Endothelial cell of umbilical vein (primary cell): Measurements from ENCODE around the gene CCT5. TPM values are rescaled to one million over a fixed set of nuclear protein-coding genes. Genes with fewer than 3 reads are reported as not detected.

Experiments
- BruUV-seq: library from RNA; stranded (reverse); fragments of 400-500 nt; replicated peaks from 2 replicates; lab custom pipeline; 2021; lab: Mats Ljungman, UMichigan
- CTCF ChIA-PET: fragments of 300-600, 350-600 bp; sonication (Branson Sonifier 250); formaldehyde crosslinking; loops from one replicate; lab custom pipeline; 2021; ENCODE audit warnings: antibody characterized with exemption, inconsistent platforms; lab: Charles Lee
- POLR2A ChIA-PET: fragments of 300-600, 350-600 bp; sonication (Branson Sonifier 250); formaldehyde crosslinking; loops from one replicate; lab custom pipeline; 2021; ENCODE audit warnings: antibody characterized with exemption, inconsistent platforms; lab: Charles Lee
- DNase-seq: peaks from one replicate; pipeline ENCODE4 v3.0.0-alpha.2; 2011; ENCODE audit warnings: low read depth, low spot score
- FAIRE-seq: peaks from 2 replicates; lab custom pipeline; 2011; peaks lifted over from hg19 to GRCh38; lab: Jason Lieb, UNC
- H2AFZ ChIP-seq: 2 replicates; pipeline ENCODE4 v1.6.0; 2012; ENCODE audit warnings: low read depth, low read length, control low read depth, inconsistent platforms
- H3K27ac ChIP-seq: 2 replicates; pipeline ENCODE4 v1.5.1; 2011; ENCODE audit warnings: low read depth, mild to moderate bottlenecking, control low read depth, low read length, moderate library complexity; ENCODE audit not compliant: insufficient read depth
- H3K27me3 ChIP-seq, 2 experiments: 2 replicates each; pipeline versions ENCODE4 v1.6.0 to v1.6.1; 2011; ENCODE audit warnings: low read length in 2 of 2, mixed read lengths in 1 of 2; ENCODE audit not compliant: control insufficient read depth in 2 of 2, insufficient read depth in 2 of 2
- H3K36me3 ChIP-seq, 2 experiments: 2 replicates in 1 of 2; 3 replicates in 1 of 2; pipeline ENCODE4 v1.5.1; 2011; ENCODE audit warnings: low read length in 2 of 2, mild to moderate bottlenecking in 1 of 2, moderate library complexity in 1 of 2; ENCODE audit not compliant: control insufficient read depth in 2 of 2, insufficient read depth in 2 of 2; ENCODE audit errors: extremely low read depth in 1 of 2
- H3K4me1 ChIP-seq: 3 replicates; pipeline ENCODE4 v1.5.1; 2011; ENCODE audit warnings: mild to moderate bottlenecking, low read length; ENCODE audit not compliant: control insufficient read depth, insufficient read depth; ENCODE audit errors: extremely low read depth
- H3K4me2 ChIP-seq: 2 replicates; pipeline ENCODE4 v1.6.1; 2011; ENCODE audit warnings: low read length, control low read depth, mixed read lengths; ENCODE audit not compliant: insufficient read depth
- H3K4me3 ChIP-seq, 3 experiments: fragments of 200-600 bp in 1 of 3; sonication (generic), shearing (Covaris generic) in 1 of 3; replicated peaks in 1 of 3; 2 replicates each; pipeline ENCODE4 v1.5.1; 2011 to 2016; ENCODE audit warnings: control low read depth in 3 of 3, low read length in 3 of 3, mild to moderate bottlenecking in 2 of 3, inconsistent platforms in 1 of 3, low read depth in 1 of 3, moderate library complexity in 1 of 3; ENCODE audit not compliant: insufficient read depth in 1 of 3
- H3K79me2 ChIP-seq: 2 replicates; pipeline ENCODE4 v1.6.0; 2012; ENCODE audit warnings: low read length, inconsistent platforms; ENCODE audit not compliant: control insufficient read depth, insufficient read depth
- H3K9ac ChIP-seq: replicated peaks from 2 replicates; pipeline ENCODE3; 2011; ENCODE audit warnings: low read length, control low read depth; ENCODE audit not compliant: insufficient read depth; ENCODE audit errors: extremely low read depth
- H3K9me1 ChIP-seq: replicated peaks from 3 replicates; pipeline ENCODE4 v1.6.0; 2011; ENCODE audit warnings: mild to moderate bottlenecking, low read length; ENCODE audit not compliant: control insufficient read depth, insufficient read depth; ENCODE audit errors: extremely low read depth
- H3K9me3 ChIP-seq: replicated peaks from 2 replicates; pipeline ENCODE4 v1.5.1; 2012; ENCODE audit warnings: low read length, inconsistent platforms; ENCODE audit not compliant: control insufficient read depth, insufficient read depth
- H4K20me1 ChIP-seq: replicated peaks from 2 replicates; pipeline ENCODE3; 2011; ENCODE audit warnings: mild to moderate bottlenecking, low read length; ENCODE audit not compliant: control insufficient read depth, insufficient read depth; ENCODE audit errors: extremely low read depth
- CTCF ChIP-seq, 2 donors: IDR thresholded peaks; 1 replicate in 1 of 2; 2 replicates in 1 of 2; pipeline ENCODE4 v1.5.1; 2011; ENCODE audit warnings: low read length in 2 of 2, mild to moderate bottlenecking in 2 of 2, moderate library complexity in 2 of 2, control low read depth in 1 of 2, inconsistent platforms in 1 of 2, low read depth in 1 of 2; ENCODE audit not compliant: insufficient read depth in 1 of 2; ENCODE audit errors: extremely low read depth in 1 of 2
- EZH2 ChIP-seq: IDR thresholded peaks from 2 replicates; pipeline ENCODE4 v1.6.1; 2012; ENCODE audit warnings: borderline replicate concordance, low read depth, mild to moderate bottlenecking, moderate library complexity, low read length, inconsistent platforms; ENCODE audit not compliant: severe bottlenecking
- FOS ChIP-seq: IDR thresholded peaks from 2 replicates; pipeline ENCODE4 v1.6.1; 2011; ENCODE audit warnings: mild to moderate bottlenecking, low read length, moderate library complexity, borderline replicate concordance; ENCODE audit not compliant: insufficient read depth
- GATA2 ChIP-seq: IDR thresholded peaks from 2 replicates; pipeline ENCODE4 v1.7.0; 2011; ENCODE audit warnings: low read depth, mild to moderate bottlenecking, moderate library complexity, mixed read lengths, low read length; ENCODE audit not compliant: insufficient read length, insufficient read depth
- JUN ChIP-seq: IDR thresholded peaks from 2 replicates; pipeline ENCODE4 v1.6.1; 2011; ENCODE audit warnings: borderline replicate concordance, low read depth; ENCODE audit not compliant: insufficient read length, insufficient read depth
- MAX ChIP-seq: IDR thresholded peaks from 2 replicates; pipeline ENCODE4 v1.6.1; 2011; ENCODE audit not compliant: insufficient read depth, insufficient read length
- MYC ChIP-seq: IDR thresholded peaks from one replicate; pipeline ENCODE4 v1.6.1; 2011; ENCODE audit warnings: mild to moderate bottlenecking, low read depth, low read length
- POLR2A ChIP-seq: IDR thresholded peaks from 2 replicates; pipeline ENCODE4 v1.6.1; 2012; ENCODE audit warnings: low read depth, mild to moderate bottlenecking, control low read depth, low read length
- POLR2AphosphoS5 ChIP-seq: IDR thresholded peaks from 2 replicates; pipeline ENCODE4 v1.6.1; 2012; ENCODE audit warnings: low read depth, mild to moderate bottlenecking, control low read depth, low read length, moderate library complexity; ENCODE audit not compliant: insufficient read depth
- dilution Hi-C: fragments of 300-500 bp; cut with MboI; formaldehyde crosslinking; loops from one replicate; pipeline ENCODE4 v1.15.0; 2019; ENCODE audit warnings: low sequenced_read_pairs; ENCODE audit not compliant: extremely low pct_ligation_motif_present
- intact Hi-C: fragments of 100-400 bp; cut with micrococcal nuclease; formaldehyde crosslinking; loops from one replicate; pipeline ENCODE4 v1.10.0; 2022
- polyA plus RNA-seq, 4 experiments: library from polyadenylated mRNA; depleted of rRNA in 3 of 4; stranded (reverse) in 3 of 4; unstranded in 1 of 4; fragments of >200 nt; gene quantifications; 2 replicates each; pipeline versions ENCODE4 v1.2.1 to v1.2.3, GENCODE V29; 2011 to 2012; ENCODE audit warnings: missing spikeins in 1 of 4
- total RNA-seq: library from RNA; stranded (reverse); gene quantifications from 2 replicates; pipeline ENCODE4 v1.2.3, GENCODE V29; 2021

The CCT5 gene
- total and polyA plus RNA-seq, 2 donors (not counting 3 experiments of a cell fraction or from before 2014, with no cell fraction given) = 323 to 386 TPM

GRCh38 chr5:10293907-10294662 is 44.0 kb downstream of the CCT5 start:
- no peaks in the 10 kb centered on the region for H3K9me1 ChIP-seq
- no peaks in the 10 kb centered on the region for H4K20me1 ChIP-seq
- intact Hi-C loops = no loop called here
- no peaks in the 10 kb centered on the region for H3K36me3 ChIP-seq
- dilution Hi-C loops = no loop called here
- ChIA-PET CTCF (interaction anchor here (0.9 kb wide), 1 partner anchor 130 kb away, joined by 3 read pairs; no protein-coding TSS in a partner anchor), POLR2A (no interaction called here)
- H3K4me1 ChIP-seq = peaks cover 4% of the 10 kb centered on the region
- no peak overlapping the region for H3K4me2 ChIP-seq
- H3K9ac ChIP-seq = no peak overlapping the region
- H3K79me2 ChIP-seq = no peaks in the 10 kb centered on the region
- TF ChIP-seq POLR2A = no peak
- no peak for TF ChIP-seq MYC
- no peak for TF ChIP-seq MAX
- no peak for TF ChIP-seq FOS
- no peak for TF ChIP-seq GATA2
- TF ChIP-seq JUN = no peak
- no peak for TF ChIP-seq CTCF (IDR thresholded peaks at IDR 0.05; ENCODE audit: extremely low read depth in 1 of 2, insufficient read depth in 1 of 2, low read depth in 1 of 2, low read length in 2 of 2)
- TF ChIP-seq POLR2AphosphoS5 = no peak
- TF ChIP-seq EZH2 = no peak
- no peak overlapping the region for H3K27ac ChIP-seq
- no peaks in the 10 kb centered on the region for H3K27me3 ChIP-seq
- FAIRE-seq (no peak), DNase-seq (no peak)
- no peak overlapping the region for H2AFZ ChIP-seq
- no TSS peak for BruUV-seq
- H3K4me3 ChIP-seq = no peak overlapping the region
- H3K9me3 ChIP-seq = no peaks in the 10 kb centered on the region
